ENCODE results near the gene TRUB2.
A peak's percentile ranks its signal among the peaks of the same experiment; 100 is the strongest.

Gene TRUB2

DNA sequence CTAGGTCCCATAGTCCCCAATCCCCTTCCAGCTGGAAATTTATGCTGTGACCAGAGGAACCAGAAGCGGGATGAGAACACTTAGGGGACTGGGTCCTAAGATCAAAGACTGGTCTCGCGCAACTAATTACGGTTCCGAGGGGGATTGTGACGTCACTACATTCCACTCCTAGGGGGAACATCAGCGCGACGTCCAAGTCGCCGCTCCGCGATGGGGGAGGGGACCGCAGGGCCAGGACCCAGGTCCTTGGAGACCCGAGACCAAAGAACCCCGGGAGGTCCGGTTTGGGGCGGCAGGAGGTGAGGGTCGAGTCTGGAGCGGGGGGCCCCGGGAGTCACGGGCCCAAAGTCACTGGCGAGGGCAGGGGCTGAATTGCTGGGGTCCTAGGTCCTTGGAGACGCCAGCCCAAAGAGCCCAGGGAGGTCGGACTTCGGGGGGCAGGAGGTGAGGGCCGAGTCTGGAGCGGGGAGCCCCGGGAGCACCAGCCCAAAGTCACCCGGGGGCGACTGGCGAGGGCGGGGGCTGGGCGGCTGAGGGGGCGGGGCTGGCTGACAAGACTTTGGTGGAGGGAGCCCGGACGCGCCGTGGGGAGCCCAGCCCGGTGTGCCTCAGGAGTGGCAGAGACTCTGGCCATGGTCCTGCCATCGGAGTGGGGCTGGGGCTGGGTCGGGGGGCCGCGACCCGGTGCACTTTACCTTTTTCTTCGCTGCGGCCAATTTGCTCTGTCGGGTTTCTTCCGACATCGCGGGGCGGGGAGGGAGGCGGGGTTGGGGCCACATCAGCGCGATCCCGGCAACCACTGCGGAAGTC is 46.8 kb downstream of the TRUB2 start, which contains the start of gene GOLGA2:
GOLGA2 (minus strand) TSS at position 810 of the 810 bp plus-strand sequence; CDS start at position 779, 31 bp downstream.
- Histone ChIP-seq H3K36me3 (ENCODE audit: insufficient read depth, insufficient read length, low read length) (peaks cover 46% of the 10 kb centered on the region), H3K9me3 (ENCODE audit: insufficient read depth, low read length) (no peaks in the 10 kb centered on the region), H3K4me1 (ENCODE audit: insufficient read depth, insufficient read length) (peaks cover 16% of the 10 kb centered on the region), H3K9ac (ENCODE audit: insufficient read length, low read depth) (peak within 1 kb of the TSS; percentile 96), H3K27me3 (ENCODE audit: insufficient read depth, insufficient read length) (no peaks in the 10 kb centered on the region), H3K4me3 (ENCODE audit: insufficient read length, low read depth) (peak within 1 kb of the TSS; percentile 85)
- DNase-seq (ENCODE audit: low read depth, low spot score), result no peak
- TF ChIP-seq YY1 (IDR thresholded peaks at IDR 0.05; ENCODE audit: insufficient read depth, insufficient read length) (no peak), SUZ12 (IDR thresholded peaks at IDR 0.05; ENCODE audit: extremely low read depth, insufficient read depth, insufficient read length) (no peak), ZNF274 (IDR thresholded peaks at IDR 0.05; ENCODE audit: low read depth, low read length) (no peak)

DNA sequence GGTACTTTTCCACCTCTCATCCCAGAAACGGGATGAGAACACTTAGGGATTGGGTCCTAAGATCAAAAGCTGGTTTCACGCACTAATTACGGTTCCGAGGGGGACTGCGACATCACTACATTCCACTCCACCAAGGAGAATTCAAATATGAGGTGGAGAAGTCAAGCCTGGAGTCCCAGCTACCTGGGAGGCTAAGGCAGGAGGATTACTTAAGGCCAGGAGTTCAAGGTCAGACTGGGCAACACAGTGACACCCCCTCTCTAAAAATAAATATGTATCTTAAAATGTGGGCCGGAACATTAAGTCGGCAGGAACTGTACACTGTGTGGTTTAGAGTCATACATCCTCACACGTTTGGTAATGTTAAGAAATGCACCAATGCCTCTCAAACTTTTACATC is 48.0 kb downstream of the TRUB2 start:
- no peaks in the 10 kb centered on the region for H3K27me3 ChIP-seq (ENCODE audit: insufficient read depth, insufficient read length)
- peaks cover 52% of the 10 kb centered on the region for H3K36me3 ChIP-seq (ENCODE audit: insufficient read depth, insufficient read length, low read length)
- no peak overlapping the region for H3K4me3 ChIP-seq (ENCODE audit: insufficient read length, low read depth)
- no peaks in the 10 kb centered on the region for H3K9me3 ChIP-seq (ENCODE audit: insufficient read depth, low read length)
- DNase-seq (ENCODE audit: low read depth, low spot score), result no peak
- peak overlapping the region; percentile 44 for H3K9ac ChIP-seq (ENCODE audit: insufficient read length, low read depth)
- no peak for TF ChIP-seq ZNF274 (IDR thresholded peaks at IDR 0.05; ENCODE audit: low read depth, low read length)
- no peak for TF ChIP-seq YY1 (IDR thresholded peaks at IDR 0.05; ENCODE audit: insufficient read depth, insufficient read length)
- no peak for TF ChIP-seq SUZ12 (IDR thresholded peaks at IDR 0.05; ENCODE audit: extremely low read depth, insufficient read depth, insufficient read length)
- peaks cover 16% of the 10 kb centered on the region for H3K4me1 ChIP-seq (ENCODE audit: insufficient read depth, insufficient read length)

DNA sequence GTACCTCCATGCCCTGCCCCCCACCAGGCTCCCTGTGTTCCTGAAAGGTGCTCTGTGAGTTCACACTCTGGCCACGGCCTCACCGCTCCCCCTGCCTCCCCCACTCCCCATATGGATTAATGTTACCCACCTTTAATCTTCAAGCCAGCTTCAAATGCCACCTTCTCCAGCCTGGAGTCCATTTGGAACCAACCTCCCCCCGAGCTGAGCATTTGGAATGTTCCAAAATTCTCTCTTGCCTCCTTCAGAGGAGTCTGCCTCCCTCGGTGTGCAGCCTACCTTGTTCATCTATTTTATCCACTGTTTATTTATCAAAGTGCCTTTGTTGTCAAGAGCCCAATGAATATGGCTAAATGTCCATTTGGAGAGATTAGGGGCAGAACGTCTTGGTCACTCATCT is 50.7 kb downstream of the TRUB2 start:
- H3K9ac ChIP-seq (ENCODE audit: insufficient read length, low read depth), result no peak overlapping the region
- H3K36me3 ChIP-seq (ENCODE audit: insufficient read depth, insufficient read length, low read length), result peaks cover 71% of the 10 kb centered on the region
- no peaks in the 10 kb centered on the region for H3K27me3 ChIP-seq (ENCODE audit: insufficient read depth, insufficient read length)
- H3K4me1 ChIP-seq (ENCODE audit: insufficient read depth, insufficient read length), result peaks cover 3% of the 10 kb centered on the region
- TF ChIP-seq SUZ12 (IDR thresholded peaks at IDR 0.05; ENCODE audit: extremely low read depth, insufficient read depth, insufficient read length) (no peak), YY1 (IDR thresholded peaks at IDR 0.05; ENCODE audit: insufficient read depth, insufficient read length) (no peak), ZNF274 (IDR thresholded peaks at IDR 0.05; ENCODE audit: low read depth, low read length) (no peak)
- no peak for DNase-seq (ENCODE audit: low read depth, low spot score)
- H3K9me3 ChIP-seq (ENCODE audit: insufficient read depth, low read length), result no peaks in the 10 kb centered on the region
- H3K4me3 ChIP-seq (ENCODE audit: insufficient read length, low read depth), result no peak overlapping the region

DNA sequence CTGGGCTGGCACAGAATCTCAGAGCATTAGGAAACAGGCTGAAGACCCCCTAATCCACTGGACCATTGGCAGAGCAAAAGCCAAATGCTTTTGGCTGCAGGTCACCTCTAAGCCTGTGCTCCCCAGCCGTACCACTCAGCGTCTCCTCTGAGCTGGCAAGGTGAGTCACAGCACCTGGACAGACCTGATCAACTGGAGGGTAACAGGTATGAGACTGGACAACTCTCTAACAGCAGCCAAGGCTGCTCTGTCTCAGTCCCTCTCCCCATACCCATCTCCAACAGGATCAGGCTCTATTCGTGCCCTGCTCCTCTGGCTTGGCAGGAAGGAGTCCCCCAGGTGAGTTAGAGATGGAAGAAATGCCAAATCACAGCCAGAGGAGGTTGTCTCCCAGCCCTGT is 51.1 kb downstream of the TRUB2 start:
- no peak for TF ChIP-seq SUZ12 (IDR thresholded peaks at IDR 0.05; ENCODE audit: extremely low read depth, insufficient read depth, insufficient read length)
- no peak for TF ChIP-seq ZNF274 (IDR thresholded peaks at IDR 0.05; ENCODE audit: low read depth, low read length)
- TF ChIP-seq YY1 (IDR thresholded peaks at IDR 0.05; ENCODE audit: insufficient read depth, insufficient read length), result no peak
- peaks cover 75% of the 10 kb centered on the region for H3K36me3 ChIP-seq (ENCODE audit: insufficient read depth, insufficient read length, low read length)
- H3K9me3 ChIP-seq (ENCODE audit: insufficient read depth, low read length), result no peaks in the 10 kb centered on the region
- no peak overlapping the region for H3K9ac ChIP-seq (ENCODE audit: insufficient read length, low read depth)
- no peaks in the 10 kb centered on the region for H3K27me3 ChIP-seq (ENCODE audit: insufficient read depth, insufficient read length)
- H3K4me1 ChIP-seq (ENCODE audit: insufficient read depth, insufficient read length), result peaks cover 3% of the 10 kb centered on the region
- DNase-seq (ENCODE audit: low read depth, low spot score), result no peak
- H3K4me3 ChIP-seq (ENCODE audit: insufficient read length, low read depth), result no peak overlapping the region

DNA sequence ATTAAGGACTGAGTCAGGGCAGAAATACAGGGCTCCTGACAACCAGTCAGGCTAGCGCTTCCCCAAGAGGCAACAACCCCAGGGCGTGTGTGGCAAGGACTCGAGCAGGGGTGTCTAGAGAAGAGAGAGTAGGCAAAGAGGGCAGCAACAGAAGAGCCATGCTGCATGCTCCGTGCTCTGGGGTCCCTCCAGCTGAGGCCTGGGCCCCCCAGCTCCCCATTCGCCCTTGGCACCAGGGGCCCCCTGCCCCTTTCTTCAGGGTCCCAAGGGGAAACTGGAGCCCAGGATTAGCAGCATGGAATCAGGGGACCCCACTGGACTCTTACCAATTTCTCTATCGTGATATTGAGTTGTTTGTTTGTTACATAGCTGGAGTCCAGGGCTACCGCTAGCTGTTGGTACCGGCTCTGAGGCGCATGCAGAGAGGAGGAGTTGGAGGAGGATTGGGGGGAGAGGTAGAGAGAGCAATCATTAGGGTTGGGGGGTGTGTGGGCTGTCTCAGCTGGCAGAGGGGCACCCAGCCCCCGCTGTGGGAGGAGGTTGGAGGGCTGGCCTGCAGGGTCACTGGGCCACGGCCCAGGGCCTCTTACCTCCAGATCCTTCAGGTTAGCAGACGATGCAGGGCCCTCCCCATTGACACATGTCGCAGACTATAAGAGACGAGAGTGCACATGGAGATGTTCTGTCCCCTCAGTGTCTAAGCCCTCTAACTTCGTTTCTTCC is 55.2 kb downstream of the TRUB2 start:
- no peak overlapping the region for H3K9ac ChIP-seq (ENCODE audit: insufficient read length, low read depth)
- no peaks in the 10 kb centered on the region for H3K27me3 ChIP-seq (ENCODE audit: insufficient read depth, insufficient read length)
- peaks cover 77% of the 10 kb centered on the region for H3K36me3 ChIP-seq (ENCODE audit: insufficient read depth, insufficient read length, low read length)
- H3K9me3 ChIP-seq (ENCODE audit: insufficient read depth, low read length), result no peaks in the 10 kb centered on the region
- DNase-seq (ENCODE audit: low read depth, low spot score), result no peak
- TF ChIP-seq SUZ12 (IDR thresholded peaks at IDR 0.05; ENCODE audit: extremely low read depth, insufficient read depth, insufficient read length) (no peak), ZNF274 (IDR thresholded peaks at IDR 0.05; ENCODE audit: low read depth, low read length) (no peak), YY1 (IDR thresholded peaks at IDR 0.05; ENCODE audit: insufficient read depth, insufficient read length) (no peak)
- H3K4me1 ChIP-seq (ENCODE audit: insufficient read depth, insufficient read length), result peaks cover 3% of the 10 kb centered on the region
- no peak overlapping the region for H3K4me3 ChIP-seq (ENCODE audit: insufficient read length, low read depth)

DNA sequence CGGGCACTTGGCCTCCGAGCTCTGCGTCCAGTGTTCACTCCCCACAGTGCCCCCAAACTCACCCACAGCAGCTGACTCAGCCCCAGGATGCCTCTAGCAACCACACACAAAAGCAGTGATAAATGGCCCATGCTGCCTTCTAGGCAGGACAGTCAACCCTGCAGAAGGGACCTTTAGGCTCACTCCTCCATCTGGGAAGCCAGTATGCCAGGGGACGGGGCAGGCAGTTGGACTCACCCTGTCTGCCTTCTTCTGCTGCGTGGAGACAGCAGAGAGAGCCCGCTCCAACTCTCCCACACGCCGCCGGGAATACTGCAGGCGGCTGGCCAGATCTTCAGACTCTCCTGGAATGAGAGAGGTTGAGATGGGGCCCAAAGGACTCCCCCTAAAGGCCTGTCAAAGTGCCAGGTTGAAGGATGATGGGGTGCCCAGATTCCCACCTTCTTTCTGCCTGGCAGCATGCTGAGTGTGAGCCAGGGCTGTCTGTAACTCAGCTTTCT is 56.8 kb downstream of the TRUB2 start:
- no peak for TF ChIP-seq SUZ12 (IDR thresholded peaks at IDR 0.05; ENCODE audit: extremely low read depth, insufficient read depth, insufficient read length)
- no peak for TF ChIP-seq YY1 (IDR thresholded peaks at IDR 0.05; ENCODE audit: insufficient read depth, insufficient read length)
- H3K27me3 ChIP-seq (ENCODE audit: insufficient read depth, insufficient read length), result no peaks in the 10 kb centered on the region
- no peak for DNase-seq (ENCODE audit: low read depth, low spot score)
- H3K36me3 ChIP-seq (ENCODE audit: insufficient read depth, insufficient read length, low read length), result peaks cover 79% of the 10 kb centered on the region
- H3K4me1 ChIP-seq (ENCODE audit: insufficient read depth, insufficient read length), result no peaks in the 10 kb centered on the region
- no peak overlapping the region for H3K4me3 ChIP-seq (ENCODE audit: insufficient read length, low read depth)
- no peak overlapping the region for H3K9ac ChIP-seq (ENCODE audit: insufficient read length, low read depth)
- H3K9me3 ChIP-seq (ENCODE audit: insufficient read depth, low read length), result no peaks in the 10 kb centered on the region

DNA sequence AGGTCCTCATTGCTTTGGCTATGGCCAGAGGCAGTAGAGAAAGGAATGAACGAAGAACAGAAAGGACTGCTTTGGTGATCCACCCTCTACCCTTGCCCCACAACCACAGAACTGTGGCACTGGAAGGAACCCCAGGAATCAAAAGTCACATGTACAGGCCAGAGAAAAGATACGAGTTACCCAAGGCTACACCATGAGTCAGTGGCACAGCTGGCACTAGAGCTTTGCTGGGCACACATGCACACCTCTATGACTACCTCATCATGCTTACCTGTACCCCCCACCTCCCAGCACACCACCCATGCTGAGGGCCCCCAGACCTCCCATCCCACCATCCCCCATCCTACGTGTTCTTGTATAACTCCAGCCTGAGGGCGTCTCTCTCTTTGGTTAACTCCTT is 59.6 kb downstream of the TRUB2 start:
- Histone ChIP-seq H3K9ac (ENCODE audit: insufficient read length, low read depth) (no peak overlapping the region), H3K9me3 (ENCODE audit: insufficient read depth, low read length) (no peaks in the 10 kb centered on the region), H3K4me3 (ENCODE audit: insufficient read length, low read depth) (no peak overlapping the region), H3K4me1 (ENCODE audit: insufficient read depth, insufficient read length) (peaks cover 4% of the 10 kb centered on the region), H3K36me3 (ENCODE audit: insufficient read depth, insufficient read length, low read length) (peaks cover 84% of the 10 kb centered on the region), H3K27me3 (ENCODE audit: insufficient read depth, insufficient read length) (no peaks in the 10 kb centered on the region)
- DNase-seq (ENCODE audit: low read depth, low spot score), result no peak
- no peak for TF ChIP-seq ZNF274 (IDR thresholded peaks at IDR 0.05; ENCODE audit: low read depth, low read length)
- no peak for TF ChIP-seq SUZ12 (IDR thresholded peaks at IDR 0.05; ENCODE audit: extremely low read depth, insufficient read depth, insufficient read length)
- no peak for TF ChIP-seq YY1 (IDR thresholded peaks at IDR 0.05; ENCODE audit: insufficient read depth, insufficient read length)
